GM19099 (cell line): ENCODE results near the gene GGT6.

ENCODE experiments used
- POLR2A ChIP-seq: IDR thresholded peaks from 3 replicates; pipeline ENCODE4 v1.6.1; 2011; ENCODE audit warnings: low read depth; ENCODE audit not compliant: insufficient read length; ENCODE audit errors: extremely low read depth

Gene GGT6

GRCh38 chr17:4530799-4531730, 29.3 kb downstream of the GGT6 start:
- no peak for TF ChIP-seq POLR2A

GRCh38 chr17:4529533-4530152, 30.7 kb downstream of the GGT6 start:
- no peak for TF ChIP-seq POLR2A

GRCh38 chr17:4527566-4528125, 32.7 kb downstream of the GGT6 start:
- TF ChIP-seq POLR2A, result no peak

GRCh38 chr17:4527134-4527533, 33.2 kb downstream of the GGT6 start:
- TF ChIP-seq POLR2A, result no peak

GRCh38 chr17:4525691-4526397, 34.5 kb downstream of the GGT6 start:
- TF ChIP-seq POLR2A, result no peak

- TF ChIP-seq POLR2A, result no peak
Observed at GRCh38 chr17:4523946-4524345, 36.4 kb downstream of the GGT6 start.

- no peak for TF ChIP-seq POLR2A
Observed at GRCh38 chr17:4522661-4523060, 37.7 kb downstream of the GGT6 start.

GRCh38 chr17:4520894-4521600, 39.3 kb downstream of the GGT6 start:
- TF ChIP-seq POLR2A, result no peak

- TF ChIP-seq POLR2A, result no peak
Observed at GRCh38 chr17:4520060-4520893, 40.1 kb downstream of the GGT6 start.

GRCh38 chr17:4519361-4519788, 41.0 kb downstream of the GGT6 start:
- TF ChIP-seq POLR2A, result no peak

GRCh38 chr17:4518901-4519300, 41.5 kb downstream of the GGT6 start:
- TF ChIP-seq POLR2A, result no peak

- TF ChIP-seq POLR2A, result no peak
Observed at GRCh38 chr17:4516735-4517134, 43.6 kb downstream of the GGT6 start.

- no peak for TF ChIP-seq POLR2A
Observed at GRCh38 chr17:4515501-4515900, 44.9 kb downstream of the GGT6 start.

GRCh38 chr17:4514779-4515178, 45.6 kb downstream of the GGT6 start:
- TF ChIP-seq POLR2A, result no peak

- no peak for TF ChIP-seq POLR2A
Observed at GRCh38 chr17:4514206-4514605, 46.2 kb downstream of the GGT6 start.
